Measurements from ENCODE around the gene PRPF8.
"Not testable (repeated sequence)": the region's sequence is repeated elsewhere in the genome, so short reads cannot be mapped to it uniquely, and the experiment has no call there.

Gene PRPF8

DNA sequence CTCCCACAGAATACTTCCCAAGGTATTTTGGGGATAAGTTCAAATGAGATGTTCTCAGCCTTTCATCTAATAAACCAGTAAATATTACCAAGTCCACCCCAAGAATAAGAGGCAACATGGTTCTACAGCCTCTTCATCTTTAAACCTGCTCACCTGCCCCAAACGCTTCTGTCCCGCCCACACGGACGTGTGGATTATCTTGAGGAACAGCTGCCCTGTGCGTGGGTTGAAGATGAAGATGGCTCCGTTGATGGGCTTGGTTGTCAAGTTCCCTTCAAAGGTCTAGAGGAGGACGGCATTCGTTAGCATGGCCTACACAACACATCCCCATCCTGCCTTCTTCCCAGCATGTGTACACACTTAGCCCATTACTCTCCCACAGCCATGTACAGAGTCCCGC, 26.6 kb downstream of the PRPF8 start:
- ATAC-seq (ENCODE audit: low read depth) (no peak), DNase-seq (ENCODE audit: low spot score) (no peak)
- Histone ChIP-seq H3K4me1 (ENCODE audit: insufficient read depth, poor library complexity, severe bottlenecking) (no peaks in the 10 kb centered on the region), H3K27me3 (ENCODE audit: insufficient read depth, poor library complexity, severe bottlenecking) (no peaks in the 10 kb centered on the region), H3K4me3 (ENCODE audit: severe bottlenecking) (no peak overlapping the region), H3K9me3 (ENCODE audit: severe bottlenecking) (no peaks in the 10 kb centered on the region), H3K36me3 (ENCODE audit: low read depth) (peaks cover 100% of the 10 kb centered on the region), H3K27ac (ENCODE audit: poor library complexity, severe bottlenecking) (no peak overlapping the region)
- TF ChIP-seq, protein P1, sequence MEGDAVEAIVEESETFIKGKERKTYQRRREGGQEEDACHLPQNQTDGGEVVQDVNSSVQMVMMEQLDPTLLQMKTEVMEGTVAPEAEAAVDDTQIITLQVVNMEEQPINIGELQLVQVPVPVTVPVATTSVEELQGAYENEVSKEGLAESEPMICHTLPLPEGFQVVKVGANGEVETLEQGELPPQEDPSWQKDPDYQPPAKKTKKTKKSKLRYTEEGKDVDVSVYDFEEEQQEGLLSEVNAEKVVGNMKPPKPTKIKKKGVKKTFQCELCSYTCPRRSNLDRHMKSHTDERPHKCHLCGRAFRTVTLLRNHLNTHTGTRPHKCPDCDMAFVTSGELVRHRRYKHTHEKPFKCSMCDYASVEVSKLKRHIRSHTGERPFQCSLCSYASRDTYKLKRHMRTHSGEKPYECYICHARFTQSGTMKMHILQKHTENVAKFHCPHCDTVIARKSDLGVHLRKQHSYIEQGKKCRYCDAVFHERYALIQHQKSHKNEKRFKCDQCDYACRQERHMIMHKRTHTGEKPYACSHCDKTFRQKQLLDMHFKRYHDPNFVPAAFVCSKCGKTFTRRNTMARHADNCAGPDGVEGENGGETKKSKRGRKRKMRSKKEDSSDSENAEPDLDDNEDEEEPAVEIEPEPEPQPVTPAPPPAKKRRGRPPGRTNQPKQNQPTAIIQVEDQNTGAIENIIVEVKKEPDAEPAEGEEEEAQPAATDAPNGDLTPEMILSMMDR (IDR thresholded peaks at IDR 0.05; ENCODE audit: poor library complexity, severe bottlenecking), result no peak

DNA sequence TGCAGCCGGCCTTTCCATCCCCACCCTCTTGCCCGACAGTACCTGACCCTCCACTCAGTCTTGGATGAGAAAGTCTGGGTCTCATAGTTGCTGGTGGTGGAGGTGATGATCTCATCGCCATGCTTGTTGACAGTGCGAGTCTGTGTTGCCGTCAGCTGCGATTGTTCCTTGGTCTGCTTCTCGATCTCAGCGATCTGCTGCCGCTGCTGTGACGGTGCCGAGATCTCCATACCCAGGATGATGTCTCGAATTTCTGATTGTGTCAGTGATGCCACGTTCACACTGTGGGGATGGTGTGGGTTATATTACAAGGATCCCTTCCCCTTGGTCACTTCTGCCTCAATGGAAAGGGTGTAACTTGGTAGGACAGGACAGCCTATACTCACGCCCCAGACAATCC, 30.9 kb downstream of the PRPF8 start:
- no peak overlapping the region for H3K27ac ChIP-seq (ENCODE audit: poor library complexity, severe bottlenecking)
- TF ChIP-seq, protein P1 (IDR thresholded peaks at IDR 0.05; ENCODE audit: poor library complexity, severe bottlenecking), result no peak
- no peaks in the 10 kb centered on the region for H3K9me3 ChIP-seq (ENCODE audit: severe bottlenecking)
- H3K4me1 ChIP-seq (ENCODE audit: insufficient read depth, poor library complexity, severe bottlenecking), result no peaks in the 10 kb centered on the region
- H3K27me3 ChIP-seq (ENCODE audit: insufficient read depth, poor library complexity, severe bottlenecking), result no peaks in the 10 kb centered on the region
- DNase-seq (ENCODE audit: low spot score), result no peak
- no peak for ATAC-seq (ENCODE audit: low read depth)
- no peak overlapping the region for H3K4me3 ChIP-seq (ENCODE audit: severe bottlenecking)
- H3K36me3 ChIP-seq (ENCODE audit: low read depth), result peaks cover 82% of the 10 kb centered on the region

DNA sequence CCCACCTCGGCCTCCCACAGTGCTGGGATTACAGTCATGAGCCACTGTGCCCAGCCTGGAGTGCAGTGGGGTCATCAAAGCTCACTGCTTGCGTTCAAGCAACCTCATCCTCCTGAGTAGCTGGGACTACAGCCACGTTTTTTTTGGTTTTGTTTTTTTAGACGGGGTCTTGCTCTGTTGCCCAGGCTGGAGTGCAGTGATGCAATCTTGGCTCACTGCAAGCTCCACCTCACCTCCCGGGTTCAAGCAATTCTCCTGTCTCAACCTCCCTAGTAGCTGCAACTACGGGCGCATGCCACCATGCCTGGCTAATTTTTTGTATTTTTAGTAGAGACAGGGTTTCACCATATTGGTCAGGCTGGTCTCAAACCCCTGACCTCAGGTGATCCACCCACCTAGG, 31.9 kb downstream of the PRPF8 start:
- H3K9me3 ChIP-seq (ENCODE audit: severe bottlenecking); H3K27me3 ChIP-seq (ENCODE audit: insufficient read depth, poor library complexity, severe bottlenecking); DNase-seq (ENCODE audit: low spot score); H3K4me1 ChIP-seq (ENCODE audit: insufficient read depth, poor library complexity, severe bottlenecking); ATAC-seq (ENCODE audit: low read depth); H3K4me3 ChIP-seq (ENCODE audit: severe bottlenecking); H3K27ac ChIP-seq (ENCODE audit: poor library complexity, severe bottlenecking): not testable (repeated sequence)
- H3K36me3 ChIP-seq (ENCODE audit: low read depth), result peaks cover 72% of the 10 kb centered on the region

DNA sequence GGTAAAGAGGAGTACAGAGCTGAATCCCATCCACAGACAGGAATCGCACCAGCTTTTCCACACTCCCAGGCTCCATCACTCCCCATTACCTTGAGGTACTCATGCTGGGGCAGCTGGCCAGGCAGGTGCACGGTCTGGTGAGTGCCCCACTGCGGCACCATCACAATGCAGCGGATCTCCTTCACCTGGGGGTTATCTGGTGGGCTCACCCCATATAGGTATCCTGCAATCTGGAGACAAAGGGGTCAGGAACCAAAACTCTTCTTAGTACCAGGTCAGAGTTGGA, 33.2 kb downstream of the PRPF8 start:
- Histone ChIP-seq H3K27ac (ENCODE audit: poor library complexity, severe bottlenecking) (no peak overlapping the region), H3K4me1 (ENCODE audit: insufficient read depth, poor library complexity, severe bottlenecking) (no peaks in the 10 kb centered on the region), H3K9me3 (ENCODE audit: severe bottlenecking) (no peaks in the 10 kb centered on the region), H3K4me3 (ENCODE audit: severe bottlenecking) (no peak overlapping the region), H3K36me3 (ENCODE audit: low read depth) (peaks cover 59% of the 10 kb centered on the region), H3K27me3 (ENCODE audit: insufficient read depth, poor library complexity, severe bottlenecking) (no peaks in the 10 kb centered on the region)
- TF ChIP-seq, protein P1 (IDR thresholded peaks at IDR 0.05; ENCODE audit: poor library complexity, severe bottlenecking), result no peak
- no peak for ATAC-seq (ENCODE audit: low read depth)
- no peak for DNase-seq (ENCODE audit: low spot score)

DNA sequence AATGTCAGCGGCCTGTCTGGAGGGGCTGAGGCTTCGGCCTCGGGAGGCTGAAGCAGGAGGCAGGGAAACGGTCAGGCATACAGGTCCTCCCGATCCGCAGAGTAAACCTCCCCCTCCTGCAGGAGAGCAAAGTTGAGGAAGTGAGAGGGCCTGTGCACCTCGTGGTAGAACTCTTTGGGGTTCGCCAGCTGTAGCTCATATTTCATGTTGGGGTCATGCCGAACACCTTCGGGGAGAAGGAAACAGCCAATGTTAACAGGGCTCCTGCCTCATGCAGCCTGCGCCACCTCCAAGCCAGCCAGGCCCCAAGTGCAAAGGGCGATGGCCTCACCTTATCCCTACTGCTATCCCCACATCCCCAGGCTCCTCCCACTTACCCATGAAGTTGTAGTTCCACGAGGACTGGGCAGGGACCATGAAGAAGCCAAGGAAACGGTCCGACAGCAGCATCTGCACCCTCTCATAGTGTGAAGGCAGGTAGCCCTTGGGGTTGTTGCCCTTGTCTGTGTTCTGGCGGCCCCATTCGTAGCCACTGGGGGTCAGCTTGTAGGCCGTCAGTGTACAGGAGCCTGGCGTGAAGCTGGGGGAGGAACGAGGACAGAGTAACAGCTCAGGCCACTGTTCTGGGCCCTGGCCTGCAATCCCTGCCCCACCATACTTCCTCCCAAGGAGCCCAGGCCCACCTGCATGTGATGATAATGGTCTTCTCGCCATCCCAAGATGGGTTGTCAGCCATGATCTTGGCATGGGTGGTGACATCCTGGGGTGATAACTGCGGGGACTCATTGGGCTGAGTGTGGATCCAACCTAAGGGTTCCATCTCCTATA, 33.7 kb downstream of the PRPF8 start:
- H3K36me3 ChIP-seq (ENCODE audit: low read depth), result peaks cover 54% of the 10 kb centered on the region
- H3K4me3 ChIP-seq (ENCODE audit: severe bottlenecking), result no peak overlapping the region
- H3K27me3 ChIP-seq (ENCODE audit: insufficient read depth, poor library complexity, severe bottlenecking), result no peaks in the 10 kb centered on the region
- no peak for DNase-seq (ENCODE audit: low spot score)
- H3K27ac ChIP-seq (ENCODE audit: poor library complexity, severe bottlenecking), result peak overlapping the region; percentile 82
- no peak for ATAC-seq (ENCODE audit: low read depth)
- no peaks in the 10 kb centered on the region for H3K9me3 ChIP-seq (ENCODE audit: severe bottlenecking)
- no peaks in the 10 kb centered on the region for H3K4me1 ChIP-seq (ENCODE audit: insufficient read depth, poor library complexity, severe bottlenecking)
- TF ChIP-seq, protein P1 (IDR thresholded peaks at IDR 0.05; ENCODE audit: poor library complexity, severe bottlenecking), result no peak

All from RWPE2 (cell line).